ES-I3 (cell line): Measurements from ENCODE around the gene RBL1.
"Not testable (repeated sequence)": the region's sequence is repeated elsewhere in the genome, so short reads cannot be mapped to it uniquely, and the experiment has no call there.

Experiments used
- H3K36me3 ChIP-seq: 2 replicates; pipeline ENCODE4 v1.6.1; 2013; ENCODE audit warnings: mild to moderate bottlenecking, low read length, control low read depth, moderate library complexity; ENCODE audit not compliant: insufficient read depth
- H3K4me1 ChIP-seq: 2 replicates; pipeline ENCODE4 v1.6.1; 2013; ENCODE audit warnings: mild to moderate bottlenecking, control low read depth, low read length; ENCODE audit not compliant: insufficient read depth
- H3K9ac ChIP-seq: 2 replicates; pipeline ENCODE4 v1.6.1; 2013; ENCODE audit warnings: low read depth, mild to moderate bottlenecking, low read length, moderate library complexity
- H3K9me3 ChIP-seq: 2 replicates; pipeline ENCODE4 v1.6.1; 2013; ENCODE audit warnings: mild to moderate bottlenecking, low read length, moderate library complexity; ENCODE audit not compliant: control insufficient read depth, insufficient read depth

RBL1 gene

GRCh38 chr20:37108676-37109075, 12.9 kb upstream of the RBL1 start:
- Histone ChIP-seq H3K9ac (no peak overlapping the region), H3K36me3 (no peaks in the 10 kb centered on the region), H3K9me3 (no peaks in the 10 kb centered on the region), H3K4me1 (no peaks in the 10 kb centered on the region)

- H3K36me3 ChIP-seq: no peaks in the 10 kb centered on the region
- H3K4me1 ChIP-seq: no peaks in the 10 kb centered on the region
- H3K9ac ChIP-seq: no peak overlapping the region
- H3K9me3 ChIP-seq: no peaks in the 10 kb centered on the region
Observed at GRCh38 chr20:37102571-37102970, 6.8 kb upstream of the RBL1 start.

GRCh38 chr20:37096415-37097041, 731 bp upstream of the RBL1 start:
- H3K9ac ChIP-seq: peak overlapping the region; percentile 95
- H3K9me3 ChIP-seq: no peaks in the 10 kb centered on the region
- peaks cover 7% of the 10 kb centered on the region; the same call in 1 of the 2 replicates for H3K4me1 ChIP-seq
- no peaks in the 10 kb centered on the region for H3K36me3 ChIP-seq

- Histone ChIP-seq H3K9ac (peak overlapping the region; percentile 95), H3K36me3 (no peaks in the 10 kb centered on the region), H3K4me1 (peaks cover 7% of the 10 kb centered on the region; the same call in 1 of the 2 replicates), H3K9me3 (no peaks in the 10 kb centered on the region)
Observed at GRCh38 chr20:37095108-37095598, 644 bp downstream of the RBL1 start.

GRCh38 chr20:37090407-37090806, 5.4 kb downstream of the RBL1 start:
- Histone ChIP-seq H3K9ac (no peak overlapping the region), H3K36me3 (no peaks in the 10 kb centered on the region), H3K4me1 (no peaks in the 10 kb centered on the region), H3K9me3 (no peaks in the 10 kb centered on the region)

GRCh38 chr20:37081717-37082289, 14.0 kb downstream of the RBL1 start:
- Histone ChIP-seq H3K9ac (no peak overlapping the region), H3K4me1 (no peaks in the 10 kb centered on the region), H3K9me3 (no peaks in the 10 kb centered on the region), H3K36me3 (no peaks in the 10 kb centered on the region)

GRCh38 chr20:37077009-37077408, 18.8 kb downstream of the RBL1 start:
- Histone ChIP-seq H3K9ac (no peak overlapping the region), H3K4me1 (no peaks in the 10 kb centered on the region), H3K9me3 (no peaks in the 10 kb centered on the region; the same call in 1 of the 2 replicates), H3K36me3 (no peaks in the 10 kb centered on the region)

GRCh38 chr20:37075932-37076685, 19.7 kb downstream of the RBL1 start:
- Histone ChIP-seq H3K36me3 (no peaks in the 10 kb centered on the region), H3K9me3 (no peaks in the 10 kb centered on the region; the same call in 1 of the 2 replicates), H3K4me1 (no peaks in the 10 kb centered on the region), H3K9ac (no peak overlapping the region)

GRCh38 chr20:37072293-37073196, 23.3 kb downstream of the RBL1 start:
- Histone ChIP-seq H3K36me3 (no peaks in the 10 kb centered on the region), H3K9me3 (no peaks in the 10 kb centered on the region; the same call in 1 of the 2 replicates), H3K4me1 (no peaks in the 10 kb centered on the region), H3K9ac (no peak overlapping the region)

GRCh38 chr20:37071481-37071911, 24.3 kb downstream of the RBL1 start:
- Histone ChIP-seq H3K4me1 (no peaks in the 10 kb centered on the region), H3K9ac (no peak overlapping the region), H3K36me3 (no peaks in the 10 kb centered on the region)

GRCh38 chr20:37069563-37069962, 26.2 kb downstream of the RBL1 start:
- H3K9ac ChIP-seq, H3K36me3 ChIP-seq, H3K9me3 ChIP-seq, H3K4me1 ChIP-seq: not testable (repeated sequence)

More at GRCh38 chr20:37071481-37071911, 24.3 kb downstream of the RBL1 start:
- no peaks in the 10 kb centered on the region; the same call in 1 of the 2 replicates for H3K9me3 ChIP-seq

GRCh38 chr20:37066168-37066567, 29.6 kb downstream of the RBL1 start:
- Histone ChIP-seq H3K9me3 (no peaks in the 10 kb centered on the region), H3K4me1 (no peaks in the 10 kb centered on the region), H3K9ac (no peak overlapping the region), H3K36me3 (peaks cover 5% of the 10 kb centered on the region; the same call in 1 of the 2 replicates)

GRCh38 chr20:37055276-37055675, 40.5 kb downstream of the RBL1 start:
- peaks cover 12% of the 10 kb centered on the region for H3K36me3 ChIP-seq
- H3K9ac ChIP-seq: no peak overlapping the region
- H3K4me1 ChIP-seq: no peaks in the 10 kb centered on the region
- no peaks in the 10 kb centered on the region for H3K9me3 ChIP-seq
